Progenitor cell of endocrine pancreas (in vitro differentiated cells): ENCODE results near the gene ETV2. TPM values are rescaled to one million over a fixed set of nuclear protein-coding genes. Genes with fewer than 3 reads are reported as not detected.
A peak's percentile ranks its signal among the peaks of the same experiment; 100 is the strongest.

Experiments
- DNase-seq: peaks from one replicate; pipeline ENCODE4 v3.0.0; 2021; ENCODE audit warnings: low spot score; ENCODE audit not compliant: unreplicated experiment
- H3K27ac Mint-ChIP-seq: 2 replicates; pipeline ENCODE4 v1.8.0; 2021; ENCODE audit warnings: mild to moderate bottlenecking, moderate library complexity, mixed read lengths
- H3K27me3 Mint-ChIP-seq: 2 replicates; pipeline ENCODE4 v1.8.0; 2021; ENCODE audit warnings: mixed read lengths
- H3K36me3 Mint-ChIP-seq: 2 replicates; pipeline ENCODE4 v1.8.0; 2022; ENCODE audit warnings: mixed read lengths; ENCODE audit not compliant: insufficient read depth
- H3K4me1 Mint-ChIP-seq: 2 replicates; pipeline ENCODE4 v1.8.0; 2021; ENCODE audit warnings: low read depth, mixed read lengths
- H3K4me3 Mint-ChIP-seq: 2 replicates; pipeline ENCODE4 v1.8.0; 2021; ENCODE audit warnings: low read depth, mild to moderate bottlenecking, moderate library complexity, mixed read lengths
- H3K9me3 Mint-ChIP-seq: 2 replicates; pipeline ENCODE4 v1.8.0; 2021; ENCODE audit warnings: low read depth, mixed read lengths
- CTCF ChIP-seq: fragments of 200-600 bp; sonication (generic); IDR thresholded peaks from one replicate; pipeline ENCODE4 v1.5.0; 2021; ENCODE audit warnings: antibody characterized with exemption, mild to moderate bottlenecking; ENCODE audit not compliant: unreplicated experiment
- total RNA-seq: library from RNA; stranded (reverse); gene quantifications from 2 replicates; pipeline ENCODE4 v1.2.1, GENCODE V29; 2021

Gene ETV2
- total RNA-seq, 1 donor from 2014 or later = 1.0 TPM

- peak overlapping the region; percentile 98 for H3K4me3 Mint-ChIP-seq
- H3K4me1 Mint-ChIP-seq = peaks cover 10% of the 10 kb centered on the region
- H3K27me3 Mint-ChIP-seq = no peaks in the 10 kb centered on the region
- peak overlapping the region; percentile 98 for H3K27ac Mint-ChIP-seq
- no peak for TF ChIP-seq CTCF
- H3K9me3 Mint-ChIP-seq = no peaks in the 10 kb centered on the region
- no peak for DNase-seq
- peaks cover 7% of the 10 kb centered on the region for H3K36me3 Mint-ChIP-seq
These were observed 13.3 kb upstream of the ETV2 start for GRCh38 chr19:35628264-35628564.

- peak; percentile 98 for DNase-seq
- peaks cover 10% of the 10 kb centered on the region for H3K4me1 Mint-ChIP-seq
- TF ChIP-seq CTCF = no peak
- peaks cover 9% of the 10 kb centered on the region for H3K36me3 Mint-ChIP-seq
- no peaks in the 10 kb centered on the region for H3K27me3 Mint-ChIP-seq
- H3K4me3 Mint-ChIP-seq = peak within 1 kb of the TSS; percentile 98
- peak within 1 kb of the TSS; percentile 98 for H3K27ac Mint-ChIP-seq
- no peaks in the 10 kb centered on the region for H3K9me3 Mint-ChIP-seq
These were observed 12.8 kb upstream of the ETV2 start, which contains the start of gene RBM42 for GRCh38 chr19:35628565-35629331. Gene RBM42 (plus strand): TSS chr19:35629036. CDS start chr19:35629154, 118 bp downstream.

GRCh38 chr19:35629332-35629633, 12.3 kb upstream of the ETV2 start:
- Mint-ChIP-seq H3K36me3 (peaks cover 9% of the 10 kb centered on the region), H3K9me3 (no peaks in the 10 kb centered on the region), H3K4me1 (peaks cover 10% of the 10 kb centered on the region), H3K27ac (peak overlapping the region; percentile 98), H3K27me3 (no peaks in the 10 kb centered on the region), H3K4me3 (peak overlapping the region; percentile 98)
- DNase-seq = no peak
- TF ChIP-seq CTCF = no peak

GRCh38 chr19:35633727-35634440, 7.7 kb upstream of the ETV2 start:
- H3K27ac Mint-ChIP-seq = no peak overlapping the region
- H3K36me3 Mint-ChIP-seq = peaks cover 17% of the 10 kb centered on the region
- DNase-seq = no peak
- H3K27me3 Mint-ChIP-seq = no peaks in the 10 kb centered on the region
- no peak for TF ChIP-seq CTCF
- no peak overlapping the region for H3K4me3 Mint-ChIP-seq
- no peaks in the 10 kb centered on the region for H3K9me3 Mint-ChIP-seq
- H3K4me1 Mint-ChIP-seq = peaks cover 3% of the 10 kb centered on the region

- H3K27me3 Mint-ChIP-seq = no peaks in the 10 kb centered on the region
- no peak for TF ChIP-seq CTCF
- no peak overlapping the region for H3K4me3 Mint-ChIP-seq
- H3K9me3 Mint-ChIP-seq = no peaks in the 10 kb centered on the region
- no peaks in the 10 kb centered on the region for H3K4me1 Mint-ChIP-seq
- no peak overlapping the region for H3K27ac Mint-ChIP-seq
- peaks cover 16% of the 10 kb centered on the region for H3K36me3 Mint-ChIP-seq
- no peak for DNase-seq
These were observed 4.9 kb upstream of the ETV2 start for GRCh38 chr19:35636651-35637050.
